Esophagus muscularis mucosa (tissue), 4 donors: ENCODE measurements around the gene DISC1.

Experiments
- CTCF ChIP-seq, 3 experiments: fragments of 200-600 bp in 2 of 3; fragments of 450-650 bp in 1 of 3; sonication (generic) in 2 of 3; IDR thresholded peaks; one replicate each; pipeline ENCODE4 v1.5.1; 2017 to 2019; ENCODE audit warnings: antibody characterized with exemption in 3 of 3, mild to moderate bottlenecking in 2 of 3, moderate library complexity in 1 of 3
- EP300 ChIP-seq: sonication (generic); formaldehyde crosslinking; IDR thresholded peaks from one replicate; pipeline ENCODE4 v1.6.1; 2017; ENCODE audit warnings: antibody characterized with exemption
- POLR2A ChIP-seq: fragments of 450-650 bp; IDR thresholded peaks from one replicate; pipeline ENCODE4 v1.6.1; 2017; ENCODE audit warnings: antibody characterized with exemption, moderate library complexity, mild to moderate bottlenecking, low read depth

GRCh38 chr1:231665726-231666125, 39.1 kb downstream of the DISC1 start:
- no peak for TF ChIP-seq POLR2A
- no peak for TF ChIP-seq CTCF (IDR thresholded peaks at IDR 0.05)
- no peak for TF ChIP-seq EP300
